GM23248 (cell line): ENCODE data around the gene TRMT2A. TPM values are rescaled to one million over a fixed set of nuclear protein-coding genes. Genes with fewer than 3 reads are reported as not detected.
"Not testable (repeated sequence)": the region's sequence is repeated elsewhere in the genome, so short reads cannot be mapped to it uniquely, and the experiment has no call there.

Experiments used
- DNase-seq: peaks from one replicate; pipeline ENCODE4 v3.0.0-alpha.2; 2015
- H2AFZ ChIP-seq: fragments of 200-600 bp; sonication (generic); 2 replicates; pipeline ENCODE4 v1.6.1; 2016; ENCODE audit warnings: antibody characterized with exemption
- H3F3A ChIP-seq: fragments of 200-600 bp; sonication (generic); 2 replicates; pipeline ENCODE4 v1.6.1; 2016; ENCODE audit warnings: mild to moderate bottlenecking, antibody characterized with exemption, mixed run types; ENCODE audit not compliant: insufficient read depth
- H3K27ac ChIP-seq: fragments of 200-600 bp; sonication (generic); 2 replicates; pipeline ENCODE4 v1.5.1; 2016; ENCODE audit warnings: mild to moderate bottlenecking
- H3K27me3 ChIP-seq: fragments of 200-600 bp; sonication (generic); replicated peaks from 2 replicates; pipeline ENCODE4 v1.6.1; 2016; ENCODE audit warnings: mild to moderate bottlenecking; ENCODE audit not compliant: insufficient read depth
- H3K36me3 ChIP-seq: fragments of 200-600 bp; sonication (generic); 2 replicates; pipeline ENCODE4 v1.6.1; 2016; ENCODE audit warnings: low read depth, mild to moderate bottlenecking
- H3K4me1 ChIP-seq: fragments of 200-600 bp; sonication (generic); 2 replicates; pipeline ENCODE4 v1.6.1; 2016; ENCODE audit warnings: mild to moderate bottlenecking; ENCODE audit not compliant: insufficient read depth
- H3K4me2 ChIP-seq: fragments of 200-600 bp; sonication (generic); one replicate; pipeline ENCODE4 v1.6.1; 2016; ENCODE audit warnings: mild to moderate bottlenecking; ENCODE audit not compliant: unreplicated experiment
- H3K4me3 ChIP-seq: fragments of 200-600 bp; sonication (generic); 2 replicates; pipeline ENCODE4 v1.5.1; 2016; ENCODE audit warnings: mild to moderate bottlenecking
- H3K79me2 ChIP-seq: fragments of 200-600 bp; sonication (generic); 2 replicates; pipeline ENCODE4 v1.6.1; 2016; ENCODE audit warnings: mild to moderate bottlenecking; ENCODE audit not compliant: insufficient read depth
- H3K9ac ChIP-seq: fragments of 200-600 bp; sonication (generic); 2 replicates; pipeline ENCODE4 v1.6.1; 2016; ENCODE audit warnings: mild to moderate bottlenecking
- H3K9me2 ChIP-seq: fragments of 200-600 bp; sonication (generic); 2 replicates; pipeline ENCODE4 v1.6.1; 2016; ENCODE audit warnings: mixed run types, mild to moderate bottlenecking, moderate library complexity; ENCODE audit not compliant: insufficient read depth
- H3K9me3 ChIP-seq: fragments of 200-600 bp; sonication (generic); one replicate; pipeline ENCODE4 v1.6.1; 2017; ENCODE audit warnings: low read depth
- H4K20me1 ChIP-seq: fragments of 200-600 bp; sonication (generic); 2 replicates; pipeline ENCODE4 v1.6.0; 2016; ENCODE audit not compliant: insufficient read depth
- EZH2 ChIP-seq: fragments of 200-600 bp; sonication (generic); IDR thresholded peaks from 2 replicates; pipeline ENCODE4 v1.6.1; 2018; ENCODE audit warnings: antibody characterized with exemption, mild to moderate bottlenecking; ENCODE audit not compliant: insufficient read depth, poor library complexity, severe bottlenecking
- EZH2phosphoT487 ChIP-seq: fragments of 200-600 bp; sonication (generic); IDR thresholded peaks from 2 replicates; pipeline ENCODE4 v1.6.1; 2018; ENCODE audit warnings: antibody characterized with exemption, moderate library complexity, mild to moderate bottlenecking, low read depth; ENCODE audit not compliant: insufficient read depth
- WGBS, 2 experiments: methylation state at CpG; one replicate each; pipeline ENCODE4 v1.1.6; 2015 to 2017; ENCODE audit warnings: low lambda C conversion rate in 2 of 2, low coverage in 1 of 2; ENCODE audit errors: missing lambda C conversion rate in 2 of 2; 5-methylcytosine and 5-hydroxymethylcytosine counted together
- in situ Hi-C: fragments of 300-500 bp; cut with MboI; formaldehyde crosslinking; loops from 2 replicates; pipeline ENCODE4 v1.15.0; 2020
- polyA plus RNA-seq: library from polyadenylated mRNA; unstranded; fragments of >200 nt; fragmentation: Nextera tagmentation; extraction: Ambion mirVana; gene quantifications from 2 replicates; pipeline ENCODE4 v1.2.1, GENCODE V29; 2016
- total RNA-seq: library from RNA; depleted of rRNA; stranded (reverse); fragments of >200 nt; shearing (Covaris generic); gene quantifications from 2 replicates; pipeline ENCODE4 v1.2.3, GENCODE V29; 2014

Gene TRMT2A
- total and polyA plus RNA-seq, 2 experiments from 2014 or later: 42.2 to 72.0 TPM

DNA sequence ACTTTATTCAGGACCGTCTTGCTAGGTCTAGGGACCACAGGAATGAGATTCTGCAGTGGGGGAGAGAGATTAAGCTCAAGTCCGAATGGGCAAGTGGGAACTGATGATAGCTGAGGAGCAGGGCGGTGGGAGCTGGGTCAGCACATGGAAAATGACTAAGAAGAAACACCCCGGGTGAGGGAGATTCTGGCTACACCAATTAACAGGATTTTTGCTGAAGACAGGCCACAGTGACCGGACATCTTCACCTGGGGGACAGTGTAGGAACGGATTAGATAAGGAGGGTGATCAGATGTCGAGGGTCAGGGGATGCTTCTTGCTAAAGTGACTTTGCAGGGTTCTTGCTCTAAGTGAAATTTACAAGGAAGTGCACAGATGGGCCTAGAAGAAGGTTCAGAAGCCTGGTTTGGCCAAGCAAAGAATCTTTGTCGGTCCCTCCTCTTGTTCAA lies 45.5 kb downstream of the TRMT2A start:
- H2AFZ ChIP-seq: no peak overlapping the region
- no peak overlapping the region for H3K27ac ChIP-seq
- H3K36me3 ChIP-seq: no peaks in the 10 kb centered on the region
- no peak overlapping the region for H3K9ac ChIP-seq
- H3F3A ChIP-seq: no peaks in the 10 kb centered on the region
- TF ChIP-seq EZH2phosphoT487 (no peak), EZH2 (no peak)
- DNase-seq: no peak
- H3K9me3 ChIP-seq: no peaks in the 10 kb centered on the region
- in situ Hi-C loops: no loop called here
- no peak overlapping the region for H3K4me3 ChIP-seq
- H3K4me1 ChIP-seq: no peaks in the 10 kb centered on the region
- H3K79me2 ChIP-seq: no peaks in the 10 kb centered on the region
- H4K20me1 ChIP-seq: no peaks in the 10 kb centered on the region
- no peak overlapping the region for H3K4me2 ChIP-seq
- 83 to 87% methylated on average over 8 of the region's 8 CpGs for WGBS, 2 experiments
- H3K27me3 ChIP-seq: no peaks in the 10 kb centered on the region
- H3K9me2 ChIP-seq: no peaks in the 10 kb centered on the region

DNA sequence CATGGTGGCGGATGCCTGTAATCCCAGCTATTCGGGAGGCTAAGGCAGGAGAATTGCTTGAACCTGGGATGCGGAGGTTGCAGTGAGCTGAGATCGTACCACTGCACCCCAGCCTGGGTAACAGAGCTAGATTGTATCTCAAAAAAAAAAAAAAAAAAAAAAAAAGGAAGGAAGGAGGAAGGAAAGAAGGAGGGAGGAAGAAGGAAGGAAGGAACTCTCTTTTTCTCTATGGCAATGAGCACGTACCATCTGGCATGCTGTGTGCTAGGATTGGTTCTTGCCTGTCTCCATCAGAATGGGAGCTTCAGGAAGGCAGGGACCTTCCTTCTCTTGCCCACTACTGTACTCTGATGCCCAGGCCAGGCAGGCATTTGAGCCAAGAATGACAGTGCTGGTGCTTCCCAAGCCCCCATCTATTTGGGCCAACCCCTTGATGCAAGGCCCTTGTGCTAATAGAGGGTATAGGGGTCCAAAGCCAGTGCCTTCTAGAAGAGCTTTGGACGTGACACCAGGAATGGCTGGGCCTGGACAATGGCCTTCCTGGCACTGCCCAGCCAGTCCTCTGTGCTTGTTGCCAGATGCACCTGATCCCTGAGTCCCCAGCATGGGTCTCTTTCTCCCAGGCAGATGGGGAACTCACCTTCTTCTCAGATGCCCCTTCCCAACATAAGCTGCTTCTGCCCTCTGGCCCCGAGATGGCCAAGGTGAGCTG lies 47.5 kb downstream of the TRMT2A start:
- TF ChIP-seq EZH2: no peak
- no peak for TF ChIP-seq EZH2phosphoT487
- no peaks in the 10 kb centered on the region for H3K79me2 ChIP-seq

DNA sequence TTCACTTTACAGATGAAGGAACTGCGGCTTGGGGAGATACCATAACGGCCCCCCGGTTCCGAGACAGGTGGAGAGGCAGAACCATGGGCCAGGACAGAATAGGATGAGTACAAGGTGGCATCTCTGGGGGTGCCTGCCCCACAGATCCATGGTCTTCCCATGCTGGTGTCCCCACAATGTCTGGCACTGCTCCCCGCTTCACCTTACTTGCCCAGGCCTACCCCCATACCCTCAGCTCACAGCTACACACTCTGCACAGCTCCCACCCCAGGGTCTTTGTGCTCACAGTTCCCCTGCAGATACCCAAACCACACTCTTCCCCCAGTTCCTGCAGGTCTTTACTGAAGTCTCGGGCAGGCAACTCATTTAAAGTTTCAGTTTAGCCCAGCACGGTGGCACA lies 48.4 kb downstream of the TRMT2A start:
- Histone ChIP-seq H3K79me2 (no peaks in the 10 kb centered on the region), H3F3A (no peaks in the 10 kb centered on the region), H2AFZ (no peak overlapping the region), H3K4me1 (no peaks in the 10 kb centered on the region), H3K27ac (no peak overlapping the region), H3K4me3 (no peak overlapping the region), H4K20me1 (no peaks in the 10 kb centered on the region), H3K4me2 (no peak overlapping the region), H3K9me3 (no peaks in the 10 kb centered on the region), H3K9me2 (no peaks in the 10 kb centered on the region), H3K36me3 (no peaks in the 10 kb centered on the region), H3K27me3 (no peaks in the 10 kb centered on the region), H3K9ac (no peak overlapping the region)
- 96% methylated on average over 7 of the region's 7 CpGs for WGBS, 2 experiments
- in situ Hi-C loops: no loop called here
- DNase-seq: no peak
- TF ChIP-seq EZH2: no peak
- no peak for TF ChIP-seq EZH2phosphoT487

More for the DNA sequence above, 47.5 kb downstream of the TRMT2A start:
- H3K4me2 ChIP-seq: no peak overlapping the region
- WGBS, 2 experiments: 94 to 96% methylated on average over 7 of the region's 7 CpGs
- H3F3A ChIP-seq: no peaks in the 10 kb centered on the region
- no peaks in the 10 kb centered on the region for H3K9me3 ChIP-seq
- H3K36me3 ChIP-seq: no peaks in the 10 kb centered on the region
- no peak for DNase-seq
- H3K27ac ChIP-seq: no peak overlapping the region
- in situ Hi-C loops: no loop called here
- no peaks in the 10 kb centered on the region for H3K4me1 ChIP-seq
- no peaks in the 10 kb centered on the region for H4K20me1 ChIP-seq
- no peak overlapping the region for H3K4me3 ChIP-seq
- no peak overlapping the region for H2AFZ ChIP-seq
- no peaks in the 10 kb centered on the region for H3K9me2 ChIP-seq
- no peak overlapping the region for H3K9ac ChIP-seq
- H3K27me3 ChIP-seq: no peaks in the 10 kb centered on the region

DNA sequence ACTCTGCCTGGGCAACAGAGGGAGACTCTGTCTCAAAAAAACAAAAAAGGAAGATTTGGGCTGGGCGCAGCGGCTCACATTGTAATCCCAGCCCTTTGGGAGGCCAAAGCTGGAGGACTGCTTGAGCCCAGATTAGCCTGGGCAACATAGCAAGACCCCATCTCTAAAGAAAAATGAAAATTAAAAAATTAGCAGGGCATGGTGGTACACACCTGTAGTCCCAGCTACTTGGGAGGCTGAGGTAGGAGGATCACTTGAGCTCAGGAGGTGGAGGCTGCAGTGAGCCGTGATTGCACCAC lies 49.7 kb downstream of the TRMT2A start:
- H2AFZ ChIP-seq, H3K9me2 ChIP-seq, H4K20me1 ChIP-seq, DNase-seq, H3K79me2 ChIP-seq, H3K27me3 ChIP-seq, H3K9me3 ChIP-seq, H3K4me3 ChIP-seq, H3K9ac ChIP-seq, H3F3A ChIP-seq, H3K4me1 ChIP-seq, H3K4me2 ChIP-seq, H3K36me3 ChIP-seq, H3K27ac ChIP-seq, in situ Hi-C loops: not testable (repeated sequence)
- 96 to 100% methylated on average over 2 to 3 of the region's 3 CpGs for WGBS, 2 experiments
